GM08714 (cell line): Measurements from ENCODE around the gene XPO5.

ENCODE experiments used
- H3K4me3 ChIP-seq: fragments of 200-500 bp; sonication (Bioruptor generic); 2 replicates; pipeline ENCODE4 v1.5.1; 2014; ENCODE audit warnings: mild to moderate bottlenecking, low read length, inconsistent platforms
- ZNF274 ChIP-seq: IDR thresholded peaks from 2 replicates; pipeline ENCODE4 v1.6.1; 2012; ENCODE audit warnings: mild to moderate bottlenecking, low read depth, low read length

XPO5 gene

DNA sequence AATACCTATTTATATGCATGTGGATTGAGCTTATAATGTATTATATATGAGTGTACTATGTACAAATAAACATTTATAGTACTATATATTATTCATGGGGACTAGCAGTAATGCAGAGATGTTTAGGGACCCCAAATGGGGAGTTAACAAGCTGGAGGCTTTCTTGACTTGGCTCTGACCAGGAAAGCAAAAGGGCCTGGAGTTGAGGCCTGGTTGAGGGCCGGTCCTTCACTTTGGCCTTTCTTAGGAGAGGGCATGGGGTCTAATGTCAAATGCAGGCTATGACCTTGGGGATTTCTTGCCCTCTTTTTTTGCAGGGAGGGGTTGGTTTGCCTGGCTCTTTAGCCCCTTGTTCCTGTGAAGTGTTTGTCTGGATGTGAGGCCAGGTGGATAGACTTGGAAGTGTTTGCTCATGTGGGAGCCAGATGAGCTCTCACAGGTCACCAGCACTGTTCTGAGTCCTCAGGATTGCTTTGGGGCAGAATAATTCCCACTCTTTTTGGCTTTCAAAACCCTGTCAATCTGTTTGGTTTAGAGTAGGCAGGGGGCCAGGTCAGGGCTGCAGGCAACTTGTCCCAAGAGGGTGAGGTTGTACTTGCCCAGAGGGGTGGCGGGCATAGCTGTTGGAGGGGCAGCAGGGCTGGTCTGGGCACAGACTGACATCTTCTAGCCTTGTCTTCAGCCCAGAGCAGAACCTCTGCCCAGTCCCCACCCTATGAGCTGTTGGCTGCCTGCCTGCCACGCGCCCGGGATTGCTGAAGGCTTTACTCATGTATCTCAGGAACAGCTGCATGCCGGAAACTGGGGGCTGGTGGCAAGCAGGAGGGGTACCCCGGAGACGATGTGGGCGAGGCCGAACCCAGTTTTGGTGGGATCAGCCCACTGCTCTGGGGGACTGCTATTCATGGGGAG lies 83.8 kb downstream of the XPO5 start:
- no peak for TF ChIP-seq ZNF274
- H3K4me3 ChIP-seq: no peak overlapping the region

- no peak overlapping the region for H3K4me3 ChIP-seq
- no peak for TF ChIP-seq ZNF274
These were observed 85.3 kb downstream of the XPO5 start for GRCh38 chr6:43490523-43490939.

DNA sequence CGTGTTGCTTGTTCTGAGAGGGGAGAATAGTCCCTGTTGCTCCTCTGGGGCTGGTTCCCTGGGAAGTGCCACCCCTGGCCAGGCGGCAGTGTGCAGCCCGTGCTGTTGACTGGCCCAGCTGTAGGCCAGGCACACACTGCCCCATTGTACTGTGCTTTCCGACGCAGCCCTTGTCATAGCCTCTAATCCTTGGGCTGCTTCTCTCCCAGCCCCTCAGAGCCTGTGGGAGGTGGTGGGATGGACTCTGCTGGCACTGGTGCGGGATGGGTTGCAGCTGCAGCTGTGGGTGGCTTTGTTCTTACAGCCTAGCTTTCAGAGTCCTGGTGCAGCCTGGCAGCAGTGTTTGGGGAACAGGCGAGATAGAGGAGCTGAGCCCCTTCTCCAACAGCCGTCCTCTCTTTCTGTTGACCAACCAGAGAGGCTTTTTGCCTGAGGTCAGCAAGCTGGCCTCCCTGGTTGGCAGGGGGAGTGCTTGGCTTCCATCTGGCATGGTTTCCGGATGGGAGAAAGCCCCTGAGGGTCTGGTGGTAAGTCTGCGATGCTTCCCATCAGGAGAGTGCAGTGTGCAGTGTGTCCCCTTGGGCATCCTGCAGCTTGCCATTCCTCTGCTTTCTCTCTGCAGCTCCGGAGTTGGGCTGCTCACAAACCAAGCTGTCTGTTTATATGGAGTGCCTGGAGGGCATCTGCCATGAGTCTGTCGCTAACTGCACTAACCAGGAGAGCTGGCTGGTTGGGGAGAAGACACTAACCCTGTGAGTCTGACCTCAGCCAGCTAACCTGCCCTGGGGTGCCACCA lies 86.4 kb downstream of the XPO5 start:
- no peak for TF ChIP-seq ZNF274

DNA sequence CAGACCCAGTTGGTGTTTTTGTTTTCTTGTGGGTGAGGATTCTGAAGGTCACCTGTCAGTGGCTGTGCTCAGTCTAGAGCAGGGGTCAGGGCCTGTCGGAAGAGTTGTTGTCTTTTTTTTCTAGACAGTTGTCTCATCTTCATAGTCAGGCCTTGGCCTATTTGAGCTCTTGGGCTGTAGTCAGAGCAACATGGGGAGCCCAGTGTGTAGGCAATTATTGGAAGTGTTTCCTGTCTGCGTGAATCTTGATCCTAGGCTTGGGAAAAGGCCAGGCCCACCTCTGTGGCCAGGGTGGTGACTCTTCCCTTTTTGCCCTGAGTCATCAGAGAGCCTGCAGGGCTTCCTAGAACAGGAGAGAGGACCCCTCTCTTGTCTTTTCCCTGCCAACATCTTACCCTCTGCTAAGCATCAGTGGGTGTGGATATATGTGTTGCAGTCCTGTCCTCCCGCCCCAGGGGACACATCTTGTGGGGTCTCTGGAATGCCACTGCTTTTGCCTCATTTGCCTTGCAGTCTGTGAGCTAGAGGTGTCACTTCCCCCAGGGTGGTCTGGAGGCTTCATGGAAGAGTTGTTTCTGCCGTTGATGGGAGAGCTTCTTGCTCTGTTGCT lies 87.1 kb downstream of the XPO5 start:
- no peak for TF ChIP-seq ZNF274
- no peak overlapping the region for H3K4me3 ChIP-seq

More for the DNA sequence above, 86.4 kb downstream of the XPO5 start:
- H3K4me3 ChIP-seq: no peak overlapping the region

GRCh38 chr6:43481591-43482236 lies 94.1 kb downstream of the XPO5 start:
- no peak for TF ChIP-seq ZNF274
- no peak overlapping the region for H3K4me3 ChIP-seq

DNA sequence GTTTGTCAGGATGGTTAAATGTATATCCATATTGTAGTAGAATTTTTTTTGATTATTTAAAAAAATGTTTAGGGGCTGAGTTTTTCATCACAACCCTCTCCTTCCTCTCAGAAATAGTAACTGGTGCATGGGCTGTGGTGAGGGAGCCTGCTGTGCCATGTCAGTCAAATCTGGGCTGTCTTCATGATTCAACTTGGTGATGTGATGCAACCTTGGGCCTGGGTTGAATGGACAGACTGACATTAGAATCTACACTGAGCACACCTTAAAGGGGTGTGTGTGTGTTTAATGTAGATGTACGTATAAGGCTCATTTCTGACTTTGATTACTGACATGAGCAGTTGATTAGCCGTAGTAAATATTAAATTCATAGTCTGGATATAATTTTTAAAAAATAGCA lies 94.8 kb downstream of the XPO5 start:
- no peak overlapping the region for H3K4me3 ChIP-seq
- no peak for TF ChIP-seq ZNF274

GRCh38 chr6:43478008-43478372 lies 97.8 kb downstream of the XPO5 start:
- no peak for TF ChIP-seq ZNF274
- H3K4me3 ChIP-seq: peak overlapping the region; percentile 87

DNA sequence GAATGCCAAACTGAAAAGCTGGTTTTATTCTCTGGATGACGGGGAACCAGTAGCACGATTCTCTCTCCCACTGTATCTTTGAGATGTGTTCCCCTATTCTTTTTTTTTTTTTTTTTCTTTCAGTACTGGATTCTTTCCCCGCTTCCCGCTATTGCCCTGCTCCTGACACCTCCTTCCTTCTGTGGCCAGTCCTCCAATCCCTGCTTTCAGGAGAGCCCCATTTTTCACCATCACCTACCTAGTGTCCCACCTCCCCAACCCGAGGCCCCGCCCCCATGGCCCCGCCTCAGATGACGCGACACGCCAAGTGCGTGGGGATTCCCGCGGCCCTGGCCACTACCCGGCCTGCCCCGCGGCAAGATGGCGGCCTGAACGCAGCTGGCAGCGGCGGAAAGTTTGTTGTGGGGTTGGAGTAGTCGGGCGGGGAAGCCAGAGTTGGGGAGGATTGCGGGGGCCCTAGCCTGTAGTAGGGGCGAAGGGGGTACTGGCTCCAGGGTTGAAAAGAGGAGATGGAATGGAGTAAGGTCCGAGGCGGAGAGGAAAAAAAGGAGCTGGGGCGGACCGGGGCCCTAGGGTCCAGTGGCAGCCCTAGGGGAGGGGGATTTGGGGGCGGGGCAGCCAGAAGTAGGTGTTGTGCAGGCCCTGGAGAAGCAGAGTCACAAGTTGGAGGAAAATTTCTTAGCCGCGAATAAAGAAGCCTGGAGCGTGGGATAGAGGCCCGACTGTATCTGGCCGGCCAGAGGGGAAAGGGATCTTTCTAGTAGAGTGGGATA lies 98.4 kb downstream of the XPO5 start, which contains the start of gene TJAP1:
Gene TJAP1, plus strand, starts transcription at position 336 of the 773 bp plus-strand sequence. CDS start 21,432 bp downstream, outside the sequence.
- H3K4me3 ChIP-seq: peak within 1 kb of the TSS; percentile 87
- no peak for TF ChIP-seq ZNF274

GRCh38 chr6:43476746-43477145 lies 99.1 kb downstream of the XPO5 start:
- peak overlapping the region; percentile 87 for H3K4me3 ChIP-seq
- no peak for TF ChIP-seq ZNF274

GRCh38 chr6:43475516-43475915 lies 100.3 kb downstream of the XPO5 start:
- no peak for TF ChIP-seq ZNF274
- no peak overlapping the region for H3K4me3 ChIP-seq

- no peak overlapping the region for H3K4me3 ChIP-seq
- TF ChIP-seq ZNF274: no peak
These were observed 103.3 kb downstream of the XPO5 start for GRCh38 chr6:43472515-43472914.
